Measurements from ENCODE around the gene TUBA4B. TPM values are rescaled to one million over a fixed set of nuclear protein-coding genes. Genes with fewer than 3 reads are reported as not detected.

The TUBA4B gene
- total RNA-seq, 1 donor from 2014 or later = not detected

DNA sequence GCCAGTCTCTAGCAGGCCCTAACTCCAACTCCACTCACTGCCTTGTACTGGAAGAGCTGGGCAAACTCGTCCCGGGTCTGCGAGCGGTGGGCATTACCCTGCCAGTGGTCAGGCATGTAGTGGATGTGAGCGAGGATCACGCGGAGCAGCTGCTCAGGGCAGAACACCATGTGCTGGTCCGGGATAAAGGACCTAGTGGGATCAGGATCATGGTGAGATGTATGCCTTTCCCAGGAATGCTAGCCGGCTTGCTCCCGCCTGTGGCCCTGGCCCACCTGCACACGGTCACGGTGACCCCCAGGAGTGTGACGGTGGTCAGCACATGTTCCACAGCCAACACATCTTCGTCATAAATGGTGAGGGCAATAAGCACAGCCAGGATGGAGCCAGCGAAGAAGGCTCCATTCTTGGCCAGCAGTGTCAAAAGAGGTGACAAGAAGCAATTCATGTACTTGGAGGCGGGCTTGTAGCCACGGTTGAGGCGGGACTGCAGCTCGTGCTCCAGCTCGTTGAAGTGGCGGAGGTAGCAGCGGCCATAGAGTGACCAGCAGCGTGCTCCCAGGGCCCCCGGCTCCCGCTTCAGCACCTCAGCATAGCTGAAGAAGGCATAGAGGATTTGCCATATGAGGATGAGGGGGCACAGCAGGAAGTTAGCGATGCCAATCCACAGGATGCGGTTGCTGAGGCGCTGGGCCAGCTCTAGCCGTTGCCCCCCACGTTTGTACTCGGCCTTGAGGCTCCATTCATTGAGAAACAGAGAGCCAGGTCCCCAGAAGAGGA is 29.0 kb upstream of the TUBA4B start:
- DNase-seq = no peak
- no peak overlapping the region for H3K27ac Mint-ChIP-seq (ENCODE audit: unreplicated experiment)
- H3K36me3 Mint-ChIP-seq (ENCODE audit: unreplicated experiment) = peaks cover 5% of the 10 kb centered on the region
- TF ChIP-seq, protein P1, sequence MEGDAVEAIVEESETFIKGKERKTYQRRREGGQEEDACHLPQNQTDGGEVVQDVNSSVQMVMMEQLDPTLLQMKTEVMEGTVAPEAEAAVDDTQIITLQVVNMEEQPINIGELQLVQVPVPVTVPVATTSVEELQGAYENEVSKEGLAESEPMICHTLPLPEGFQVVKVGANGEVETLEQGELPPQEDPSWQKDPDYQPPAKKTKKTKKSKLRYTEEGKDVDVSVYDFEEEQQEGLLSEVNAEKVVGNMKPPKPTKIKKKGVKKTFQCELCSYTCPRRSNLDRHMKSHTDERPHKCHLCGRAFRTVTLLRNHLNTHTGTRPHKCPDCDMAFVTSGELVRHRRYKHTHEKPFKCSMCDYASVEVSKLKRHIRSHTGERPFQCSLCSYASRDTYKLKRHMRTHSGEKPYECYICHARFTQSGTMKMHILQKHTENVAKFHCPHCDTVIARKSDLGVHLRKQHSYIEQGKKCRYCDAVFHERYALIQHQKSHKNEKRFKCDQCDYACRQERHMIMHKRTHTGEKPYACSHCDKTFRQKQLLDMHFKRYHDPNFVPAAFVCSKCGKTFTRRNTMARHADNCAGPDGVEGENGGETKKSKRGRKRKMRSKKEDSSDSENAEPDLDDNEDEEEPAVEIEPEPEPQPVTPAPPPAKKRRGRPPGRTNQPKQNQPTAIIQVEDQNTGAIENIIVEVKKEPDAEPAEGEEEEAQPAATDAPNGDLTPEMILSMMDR (IDR thresholded peaks at IDR 0.05; ENCODE audit: partially characterized antibody, unreplicated experiment) = no peak
- H3K9me3 Mint-ChIP-seq (ENCODE audit: unreplicated experiment) = peaks cover 6% of the 10 kb centered on the region
- peaks cover 7% of the 10 kb centered on the region for H3K27me3 Mint-ChIP-seq (ENCODE audit: unreplicated experiment)
- H3K4me3 Mint-ChIP-seq (ENCODE audit: unreplicated experiment) = no peak overlapping the region
- peaks cover 15% of the 10 kb centered on the region for H3K4me1 Mint-ChIP-seq (ENCODE audit: low read depth, unreplicated experiment)

DNA sequence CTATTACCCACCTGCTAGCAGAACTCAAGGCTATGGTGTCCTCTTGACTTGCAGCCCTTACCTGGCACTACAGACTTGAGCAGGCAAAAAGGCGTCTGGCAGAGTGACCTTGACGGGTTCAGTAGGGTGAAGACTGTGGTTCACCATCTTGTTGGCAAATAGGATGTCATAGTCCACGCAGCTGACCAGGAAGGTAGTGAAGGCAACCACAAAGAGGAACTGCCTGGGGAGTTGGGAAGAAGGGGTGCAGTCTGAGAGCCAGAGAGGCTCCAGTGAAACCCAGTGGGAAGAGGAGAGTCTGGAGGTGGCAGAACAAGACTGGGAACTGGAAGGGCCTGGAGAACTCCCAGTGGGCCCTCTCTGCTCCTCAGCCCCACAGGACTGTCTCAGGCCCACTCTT is 27.7 kb upstream of the TUBA4B start:
- Mint-ChIP-seq H3K4me1 (ENCODE audit: low read depth, unreplicated experiment) (peaks cover 14% of the 10 kb centered on the region), H3K4me3 (ENCODE audit: unreplicated experiment) (no peak overlapping the region), H3K27ac (ENCODE audit: unreplicated experiment) (no peak overlapping the region), H3K36me3 (ENCODE audit: unreplicated experiment) (peaks cover 5% of the 10 kb centered on the region), H3K27me3 (ENCODE audit: unreplicated experiment) (peaks cover 11% of the 10 kb centered on the region), H3K9me3 (ENCODE audit: unreplicated experiment) (peaks cover 6% of the 10 kb centered on the region)
- DNase-seq = no peak
- TF ChIP-seq, protein P1 (IDR thresholded peaks at IDR 0.05; ENCODE audit: partially characterized antibody, unreplicated experiment) = no peak

DNA sequence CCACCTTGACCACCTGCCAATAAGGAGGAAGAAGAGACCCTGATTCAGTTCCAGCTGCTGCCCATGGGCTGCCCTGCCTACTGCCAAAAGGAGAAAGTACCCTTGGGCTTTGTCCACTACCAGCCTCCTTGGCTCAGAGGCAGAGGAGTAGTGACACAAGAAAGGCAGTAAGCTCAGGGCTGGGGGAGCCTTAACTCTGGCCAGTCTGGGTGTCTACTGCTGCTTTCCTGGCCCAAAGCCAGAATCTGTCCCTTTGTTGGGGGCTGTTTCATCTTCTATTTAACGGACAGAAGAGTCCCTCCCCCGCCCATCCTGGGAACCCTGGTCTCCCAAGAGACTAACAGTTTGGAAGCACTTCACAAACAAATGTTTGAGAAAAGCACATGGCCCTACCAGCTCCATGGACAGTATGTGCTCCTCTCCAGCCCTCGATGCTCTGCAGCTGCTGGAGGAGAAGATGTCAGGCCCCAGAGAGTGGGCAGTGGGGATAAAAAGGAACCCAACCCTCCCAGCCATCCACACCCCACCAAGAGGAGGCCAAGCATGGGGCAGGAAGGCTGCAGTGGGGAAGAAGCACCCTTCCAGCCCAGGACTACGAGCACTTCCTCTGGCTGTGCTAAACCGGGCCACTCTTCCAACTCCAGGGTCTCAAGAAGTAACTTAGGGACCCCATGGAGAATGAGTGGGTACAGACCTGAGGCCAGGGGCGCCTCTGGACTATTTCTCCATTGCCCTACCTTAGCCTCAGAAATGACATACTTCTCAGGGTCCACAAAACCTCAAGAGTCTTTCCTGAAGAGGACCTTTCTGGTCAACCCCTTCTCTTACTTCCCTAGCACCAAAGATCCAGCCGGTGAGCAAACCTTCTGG is 24.8 kb upstream of the TUBA4B start:
- TF ChIP-seq, protein P1 (IDR thresholded peaks at IDR 0.05; ENCODE audit: partially characterized antibody, unreplicated experiment) = no peak
- Mint-ChIP-seq H3K4me1 (ENCODE audit: low read depth, unreplicated experiment) (peaks cover 15% of the 10 kb centered on the region), H3K27ac (ENCODE audit: unreplicated experiment) (peak overlapping the region; percentile 33), H3K27me3 (ENCODE audit: unreplicated experiment) (peaks cover 5% of the 10 kb centered on the region), H3K9me3 (ENCODE audit: unreplicated experiment) (peaks cover 6% of the 10 kb centered on the region), H3K4me3 (ENCODE audit: unreplicated experiment) (peak overlapping the region; percentile 86), H3K36me3 (ENCODE audit: unreplicated experiment) (no peaks in the 10 kb centered on the region)
- no peak for DNase-seq

DNA sequence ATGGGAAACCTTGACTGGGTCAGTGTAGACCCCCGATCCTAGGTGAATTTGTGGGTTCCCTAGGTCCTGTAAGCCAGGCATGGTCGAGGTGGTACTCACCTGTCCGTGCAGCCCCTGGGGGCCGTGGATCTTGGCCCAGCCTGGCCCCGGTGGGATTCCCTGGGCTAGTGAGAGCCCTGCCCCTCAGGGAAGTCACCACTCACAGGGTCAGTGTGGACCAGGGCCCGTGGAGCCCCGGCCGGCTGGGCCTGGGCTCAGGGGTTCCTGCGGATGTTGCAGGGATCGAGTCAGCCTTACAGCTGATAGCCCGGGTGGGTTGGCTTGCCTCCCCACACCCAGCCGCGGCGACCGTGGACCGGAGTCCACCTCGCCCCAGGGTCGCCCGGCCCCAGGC is 24.1 kb upstream of the TUBA4B start:
- H3K9me3 Mint-ChIP-seq (ENCODE audit: unreplicated experiment) = peaks cover 6% of the 10 kb centered on the region
- H3K4me1 Mint-ChIP-seq (ENCODE audit: low read depth, unreplicated experiment) = peaks cover 15% of the 10 kb centered on the region
- H3K36me3 Mint-ChIP-seq (ENCODE audit: unreplicated experiment) = no peaks in the 10 kb centered on the region
- H3K27me3 Mint-ChIP-seq (ENCODE audit: unreplicated experiment) = peaks cover 5% of the 10 kb centered on the region
- H3K27ac Mint-ChIP-seq (ENCODE audit: unreplicated experiment) = no peak overlapping the region
- TF ChIP-seq, protein P1 (IDR thresholded peaks at IDR 0.05; ENCODE audit: partially characterized antibody, unreplicated experiment) = no peak
- DNase-seq = peak; percentile 24
- peak overlapping the region; percentile 86 for H3K4me3 Mint-ChIP-seq (ENCODE audit: unreplicated experiment)

All from glutamatergic neuron (in vitro differentiated cells).